Aorta (tissue), 5 donors: ENCODE measurements around the gene HEATR3. TPM values are rescaled to one million over a fixed set of nuclear protein-coding genes. Genes with fewer than 3 reads are reported as not detected.

Experiments
- ATAC-seq: fragments of 200-7000 bp; cut with Tn5 transposase; one replicate; pipeline ENCODE4 v1.9.1; 2022; ENCODE audit warnings: moderate library complexity; ENCODE audit not compliant: low FRiP score
- DNase-seq, 2 donors: peaks; one replicate each; pipeline ENCODE4 v3.0.0-alpha.2; 2020
- H3K27ac ChIP-seq, 2 donors: one replicate each; pipeline ENCODE4 v1.5.1; 2013; ENCODE audit warnings: low read length in 2 of 2, mild to moderate bottlenecking in 2 of 2, moderate library complexity in 2 of 2, control low read depth in 1 of 2, inconsistent platforms in 1 of 2, low read depth in 1 of 2
- H3K27me3 ChIP-seq, 2 donors: one replicate each; pipeline ENCODE4 v1.6.1; 2013; ENCODE audit warnings: control low read depth in 1 of 2, low read length in 1 of 2, mild to moderate bottlenecking in 1 of 2, moderate library complexity in 1 of 2; ENCODE audit not compliant: insufficient read depth in 2 of 2, control insufficient read depth in 1 of 2
- H3K36me3 ChIP-seq, 2 donors: one replicate each; pipeline ENCODE4 v1.6.1; 2013; ENCODE audit warnings: control low read depth in 1 of 2, low read length in 1 of 2, mild to moderate bottlenecking in 1 of 2; ENCODE audit not compliant: insufficient read depth in 2 of 2, control insufficient read depth in 1 of 2
- H3K4me1 ChIP-seq, 2 donors: one replicate each; pipeline ENCODE4 v1.6.1; 2013; ENCODE audit warnings: low read length in 2 of 2, control low read depth in 1 of 2, mild to moderate bottlenecking in 1 of 2, moderate library complexity in 1 of 2; ENCODE audit not compliant: insufficient read depth in 2 of 2, control insufficient read depth in 1 of 2
- H3K4me3 ChIP-seq, 2 donors: one replicate each; pipeline ENCODE4 v1.5.1; 2013; ENCODE audit warnings: low read length in 2 of 2, control low read depth in 1 of 2, mild to moderate bottlenecking in 1 of 2
- H3K9me3 ChIP-seq: one replicate; pipeline ENCODE4 v1.6.1; 2013; ENCODE audit warnings: mild to moderate bottlenecking, low read length; ENCODE audit not compliant: control insufficient read depth
- WGBS, 2 donors: extraction: QIAGEN DNeasy Blood & Tissue Kit; methylation state at CpG; one replicate each; pipeline ENCODE4 v1.1.7; 2013; 5-methylcytosine and 5-hydroxymethylcytosine counted together
- intact Hi-C, 2 donors: fragments of 100-400 bp; cut with DNase I; formaldehyde crosslinking; loops; one replicate each; pipeline versions ENCODE4 v1.14.2 to v1.15.0; 2022
- polyA plus RNA-seq, 2 donors: library from polyadenylated mRNA; stranded (reverse); fragments of 200-250 nt; gene quantifications; one replicate each; pipeline ENCODE4 v1.2.3, GENCODE V29; 2013
- total RNA-seq, 2 donors: library from RNA; stranded (reverse); fragmentation: NEBNext Ultra II Directional; extraction: Animal tissue kit (Norgen Biotek cat#: 25700); gene quantifications; one replicate each; pipeline ENCODE4 v1.2.1, GENCODE V29; 2021
- donor health status: healthy with polysubstance abuse.
- donor health status: Bipolar disorder and iron deficiency.
- donor health status: DM: no; HTN: no; CAD: no.
- donor health status: DM: no; HTN: no; CAD: no.
- donor health status: DM: yes; HTN: yes; CAD: no.

Gene HEATR3
- total and polyA plus RNA-seq, 4 donors: 3.7 to 17.9 (median 7.0) TPM

DNA sequence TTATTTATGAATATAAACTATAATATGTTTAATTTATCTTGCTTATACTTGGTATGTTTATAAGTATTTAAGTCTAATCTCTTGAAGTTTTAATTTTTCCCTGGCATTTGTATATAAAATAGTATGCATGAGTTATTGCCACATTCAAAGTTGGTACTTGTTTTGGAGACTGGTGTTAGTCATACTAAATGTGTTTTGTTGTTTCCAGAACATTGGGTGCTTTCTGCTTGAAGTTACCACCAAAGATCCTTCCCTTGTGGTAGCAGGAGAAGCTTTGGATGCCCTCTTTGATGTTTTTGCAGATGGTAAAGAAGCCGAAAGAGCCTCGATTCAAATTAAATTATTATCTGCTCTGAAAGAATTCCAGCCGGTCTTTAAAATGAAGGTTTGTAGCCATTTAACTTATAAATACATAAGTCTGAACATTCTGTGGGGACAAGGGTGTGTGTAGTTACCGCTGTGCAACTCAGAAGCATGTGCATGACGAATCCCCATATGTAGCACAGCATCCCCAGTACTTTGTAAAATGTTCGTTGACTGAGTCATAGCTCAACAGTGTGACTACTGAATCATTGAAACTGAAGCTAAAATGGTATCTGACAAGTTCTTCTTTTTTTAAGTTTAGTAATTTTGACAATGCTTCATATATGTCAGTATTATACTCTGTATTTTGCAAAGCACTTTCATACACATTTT, 36.4 kb downstream of the HEATR3 start:
- Histone ChIP-seq H3K4me1 (no peaks in the 10 kb centered on the region), H3K27ac (no peak overlapping the region), H3K9me3 (no peaks in the 10 kb centered on the region), H3K36me3 (peaks cover 7 to 11% of the 10 kb centered on the region in 2 donors), H3K27me3 (no peaks in the 10 kb centered on the region), H3K4me3 (no peak overlapping the region)
- DNase-seq (no peak), ATAC-seq (no peak)
- intact Hi-C loops: no loop called here
- 94 to 95% methylated on average over 6 of the region's 6 CpGs for WGBS, 2 donors

DNA sequence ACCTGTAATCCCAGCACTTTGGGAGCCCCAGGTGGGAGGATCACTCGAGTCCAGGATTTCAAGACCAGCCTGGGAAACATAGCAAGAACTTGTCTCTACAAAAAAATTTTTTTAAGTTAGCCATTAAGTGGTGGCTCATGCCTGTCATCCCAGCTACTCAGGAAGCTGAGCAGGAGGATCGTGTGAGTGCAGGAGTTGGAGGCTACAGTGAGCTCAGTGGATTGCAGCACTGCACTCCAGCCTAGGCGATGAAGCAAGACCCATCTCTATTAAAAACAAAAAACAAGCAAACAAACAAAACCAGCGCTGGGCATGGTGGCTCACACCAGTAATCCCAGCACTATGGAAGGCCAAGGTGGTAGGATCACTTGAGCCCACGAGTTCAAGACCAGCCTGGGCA, 38.0 kb downstream of the HEATR3 start:
- H3K4me3 ChIP-seq: no peak overlapping the region
- intact Hi-C loops: no loop called here
- no peak for ATAC-seq
- no peak for DNase-seq
- H3K9me3 ChIP-seq: no peaks in the 10 kb centered on the region
- no peaks in the 10 kb centered on the region for H3K27me3 ChIP-seq
- peaks cover 7 to 11% of the 10 kb centered on the region in 2 donors for H3K36me3 ChIP-seq
- no peak overlapping the region for H3K27ac ChIP-seq
- H3K4me1 ChIP-seq: no peaks in the 10 kb centered on the region
- WGBS, 2 donors: 84 to 97% methylated on average over 5 of the region's 5 CpGs

DNA sequence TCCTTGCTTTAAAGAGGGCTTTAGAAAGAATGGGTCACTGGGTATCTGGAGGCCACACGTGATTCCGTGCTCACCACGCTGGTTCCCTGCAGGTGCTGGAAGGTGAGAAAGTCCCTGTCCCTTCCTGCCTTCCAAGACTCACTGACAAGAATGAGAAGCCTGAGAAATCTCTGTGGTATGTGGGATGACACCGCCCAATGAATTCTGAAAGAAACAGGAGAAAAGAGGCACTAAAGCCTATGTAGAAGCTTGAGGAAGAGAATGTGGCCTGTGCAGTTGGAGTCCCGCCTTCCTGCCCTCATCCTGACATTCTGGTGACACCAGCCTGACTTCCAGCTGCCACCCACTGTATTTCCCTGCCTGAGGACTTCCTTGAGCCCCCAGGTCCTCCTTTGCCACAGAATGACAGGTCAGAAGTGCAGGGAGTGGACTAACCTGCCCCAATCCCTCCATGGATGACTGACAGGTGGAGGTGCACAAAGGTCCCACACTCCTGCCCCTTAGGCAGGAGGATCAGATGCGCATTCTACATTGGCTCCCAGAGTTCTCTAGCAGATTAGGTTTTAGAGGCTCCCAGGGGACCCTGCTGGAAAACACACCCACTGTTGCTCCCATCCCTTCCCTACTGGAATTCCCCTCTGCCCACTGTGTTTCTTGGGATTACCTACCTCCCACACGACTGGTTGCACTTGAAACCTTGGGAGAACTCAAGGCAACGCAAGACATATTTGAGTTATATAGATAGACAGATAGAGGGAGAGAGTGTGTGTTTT, 48.8 kb downstream of the HEATR3 start:
- 85 to 87% methylated on average over 8 of the region's 8 CpGs for WGBS, 2 donors

DNA sequence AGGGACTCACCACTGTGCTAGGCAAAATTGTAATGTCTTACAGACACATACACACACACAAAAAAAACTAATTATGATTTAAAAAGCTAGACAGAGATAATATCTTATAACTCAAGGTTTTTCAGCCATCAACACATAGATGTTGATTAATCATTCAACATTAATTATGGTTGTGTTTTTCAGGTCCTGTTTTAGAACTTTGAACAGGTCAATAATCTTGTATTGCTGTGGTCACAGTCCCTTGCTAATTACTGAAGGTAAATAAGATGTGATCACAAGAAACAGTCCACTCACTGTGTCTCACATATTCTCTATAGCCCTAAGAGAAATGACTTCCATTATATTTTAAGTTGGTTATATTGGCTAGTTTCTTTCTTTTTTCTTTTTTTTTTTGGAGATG, 54.9 kb downstream of the HEATR3 start:
- no peak for ATAC-seq
- Histone ChIP-seq H3K4me1 (no peaks in the 10 kb centered on the region), H3K27me3 (no peaks in the 10 kb centered on the region), H3K4me3 (no peak overlapping the region), H3K27ac (no peak overlapping the region), H3K36me3 (no peaks in the 10 kb centered on the region), H3K9me3 (peaks cover 2% of the 10 kb centered on the region)
- intact Hi-C loops: no loop called here
- DNase-seq: no peak

More for the DNA sequence above, 48.8 kb downstream of the HEATR3 start:
- Histone ChIP-seq H3K36me3 (no peaks in the 10 kb centered on the region), H3K9me3 (no peaks in the 10 kb centered on the region), H3K27me3 (no peaks in the 10 kb centered on the region), H3K4me3 (no peak overlapping the region), H3K27ac (no peak overlapping the region), H3K4me1 (no peaks in the 10 kb centered on the region)
- ATAC-seq: no peak
- intact Hi-C loops: no loop called here
- no peak for DNase-seq

DNA sequence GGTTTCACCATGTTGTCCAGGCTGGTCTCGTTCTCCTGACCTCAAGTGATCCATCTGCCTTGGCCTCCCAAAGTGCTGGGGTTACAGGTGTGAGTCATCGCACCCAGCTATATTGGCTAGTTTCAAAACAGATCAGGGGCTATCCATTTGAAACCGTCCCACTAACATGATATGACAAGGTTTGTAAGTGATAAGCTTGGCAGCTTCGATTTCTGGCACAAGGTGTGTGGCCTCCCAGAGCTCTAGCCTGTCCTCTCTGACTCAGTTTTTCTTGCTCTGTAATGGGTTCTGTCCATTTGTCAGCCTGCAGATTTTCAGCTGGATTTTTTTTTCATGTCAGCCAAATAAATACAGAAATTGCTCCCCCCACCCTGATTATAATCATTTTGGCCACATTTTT, 55.5 kb downstream of the HEATR3 start:
- Histone ChIP-seq H3K27ac (no peak overlapping the region), H3K9me3 (peaks cover 2% of the 10 kb centered on the region), H3K27me3 (no peaks in the 10 kb centered on the region), H3K4me3 (no peak overlapping the region), H3K4me1 (no peaks in the 10 kb centered on the region), H3K36me3 (no peaks in the 10 kb centered on the region)
- ATAC-seq (no peak), DNase-seq (no peak)
- intact Hi-C loops: no loop called here
- WGBS, 2 donors: 72 to 77% methylated on average over 4 of the region's 4 CpGs

DNA sequence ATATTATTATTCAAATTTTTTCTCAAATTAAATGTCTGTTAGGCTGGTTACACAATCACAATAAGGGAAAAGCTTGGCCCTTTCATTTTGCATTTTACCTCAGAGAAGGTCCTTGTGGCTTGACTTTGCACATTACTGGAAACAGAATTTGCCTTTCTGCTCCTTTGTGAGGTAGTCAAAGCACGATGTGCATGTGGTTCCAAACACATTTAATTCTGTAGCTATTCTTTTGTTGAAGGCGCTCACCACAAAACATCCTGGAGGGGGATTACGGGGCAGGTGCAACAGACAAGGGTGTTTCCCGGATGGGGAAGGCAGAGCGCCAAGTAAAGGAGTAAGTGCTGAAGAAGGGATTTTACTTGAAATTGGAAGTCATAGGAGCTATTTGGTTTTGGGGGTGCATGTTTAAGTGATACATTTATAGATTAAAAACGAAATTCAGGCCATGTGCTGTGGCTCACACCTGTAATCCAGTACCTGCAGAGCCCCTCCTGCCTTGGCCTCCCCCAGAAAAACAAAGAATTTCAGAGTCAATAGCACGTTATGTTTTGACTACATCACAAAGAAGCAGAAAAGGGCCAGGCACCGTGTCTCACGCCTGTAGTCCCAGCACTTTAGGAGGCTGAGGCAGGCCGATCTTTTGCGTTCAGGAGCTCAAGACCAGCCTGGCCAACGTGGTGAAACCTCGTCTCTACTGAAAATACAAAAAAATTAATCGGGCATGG, 56.1 kb downstream of the HEATR3 start:
- H3K4me3 ChIP-seq: no peak overlapping the region
- DNase-seq (no peak), ATAC-seq (no peak)
- H3K4me1 ChIP-seq: no peaks in the 10 kb centered on the region
- 71 to 73% methylated on average over 14 of the region's 14 CpGs for WGBS, 2 donors
- H3K27me3 ChIP-seq: no peaks in the 10 kb centered on the region
- H3K27ac ChIP-seq: no peak overlapping the region
- peaks cover 2% of the 10 kb centered on the region for H3K9me3 ChIP-seq
- H3K36me3 ChIP-seq: no peaks in the 10 kb centered on the region
- intact Hi-C loops: no loop called here

DNA sequence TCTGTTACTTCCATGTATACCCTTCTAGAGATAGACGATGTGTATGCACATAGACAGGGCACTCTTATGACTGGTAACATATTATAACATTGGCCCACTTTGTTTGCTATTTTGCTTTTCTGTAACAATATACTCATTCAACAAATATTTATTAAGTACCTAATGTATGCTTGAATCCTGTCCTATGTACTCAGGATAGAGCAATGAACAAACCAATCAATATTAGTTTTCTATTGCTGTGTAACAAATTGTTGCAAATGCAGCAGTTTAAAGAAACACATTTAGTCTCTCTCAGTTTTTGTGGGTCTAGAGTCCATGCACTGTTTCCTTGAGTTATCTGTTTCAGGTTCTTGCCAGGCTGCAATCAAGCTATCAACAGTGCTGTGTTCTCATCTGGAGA, 57.6 kb downstream of the HEATR3 start:
- no peak for ATAC-seq

DNA sequence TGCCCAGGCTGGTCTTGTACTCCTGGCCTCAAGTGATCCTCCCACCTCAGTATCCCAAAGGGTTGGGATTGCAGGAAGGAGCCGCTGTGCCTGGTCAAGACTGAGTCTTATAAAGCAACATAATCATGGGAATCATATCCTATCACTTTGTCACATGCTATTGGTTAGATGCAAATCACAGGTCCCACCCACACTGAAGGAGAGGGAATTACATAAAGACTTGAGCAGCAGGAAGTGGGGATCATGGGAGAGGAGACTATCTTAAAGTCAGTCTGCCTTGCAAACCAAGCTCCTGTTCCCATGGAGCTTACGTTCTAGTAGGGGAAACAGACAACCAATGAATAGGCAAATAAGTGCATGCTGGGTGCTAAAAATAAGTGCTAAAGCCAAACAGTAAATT, 59.0 kb downstream of the HEATR3 start:
- Histone ChIP-seq H3K27me3 (no peaks in the 10 kb centered on the region), H3K9me3 (peaks cover 2% of the 10 kb centered on the region), H3K36me3 (no peaks in the 10 kb centered on the region), H3K4me1 (no peaks in the 10 kb centered on the region), H3K4me3 (no peak overlapping the region), H3K27ac (no peak overlapping the region)
- DNase-seq: no peak
- intact Hi-C loops: no loop called here
- ATAC-seq: no peak
- WGBS, 2 donors: 91 to 94% methylated on average over 2 of the region's 2 CpGs

More for the DNA sequence above, 57.6 kb downstream of the HEATR3 start:
- no peaks in the 10 kb centered on the region for H3K4me1 ChIP-seq
- H3K27me3 ChIP-seq: no peaks in the 10 kb centered on the region
- H3K36me3 ChIP-seq: no peaks in the 10 kb centered on the region
- WGBS, 2 donors: 94 to 100% methylated on average over 1 of the region's 1 CpG
- no peak for DNase-seq
- intact Hi-C loops: no loop called here
- H3K27ac ChIP-seq: no peak overlapping the region
- H3K4me3 ChIP-seq: no peak overlapping the region
- H3K9me3 ChIP-seq: peaks cover 2% of the 10 kb centered on the region
